Measurements from ENCODE around the gene SUPT6H. TPM values are rescaled to one million over a fixed set of nuclear protein-coding genes. Genes with fewer than 3 reads are reported as not detected.
"Not testable (repeated sequence)": the region's sequence is repeated elsewhere in the genome, so short reads cannot be mapped to it uniquely, and the experiment has no call there.

Gene SUPT6H
- total RNA-seq, 3 donors from 2014 or later (not counting 1 experiment from before 2014, with no cell fraction given): 170 to 184 (median 177) TPM

GRCh38 chr17:28734712-28735241 lies 72.8 kb downstream of the SUPT6H start:
- Histone ChIP-seq H3K9me3 (ENCODE audit: control insufficient read depth, insufficient read depth, low read length) (no peaks in the 10 kb centered on the region), H3K4me3 (ENCODE audit: low read length) (no peak overlapping the region), H3K27me3 (ENCODE audit: control insufficient read depth, insufficient read depth, low read length) (no peaks in the 10 kb centered on the region), H3K27ac (ENCODE audit: low read length) (no peak overlapping the region), H3K36me3 (ENCODE audit: control insufficient read depth, insufficient read depth, low read length) (no peaks in the 10 kb centered on the region), H3K4me1 (ENCODE audit: control insufficient read depth, insufficient read depth, low read length) (peaks cover 24% of the 10 kb centered on the region)
- Mint-ChIP-seq H3K36me3 (no peaks in the 10 kb centered on the region), H3K4me1 (peaks cover 0 to 10% of the 10 kb centered on the region in 2 donors), H3K27me3 (ENCODE audit: low read depth in 2 of 2) (no peaks in the 10 kb centered on the region), H3K27ac (no peak overlapping the region), H3K9me3 (no peaks in the 10 kb centered on the region), H3K4me3 (no peak overlapping the region)
- intact Hi-C loops (cut with micrococcal nuclease): no loop called here
- ATAC-seq: no peak
- TF ChIP-seq, protein P1, sequence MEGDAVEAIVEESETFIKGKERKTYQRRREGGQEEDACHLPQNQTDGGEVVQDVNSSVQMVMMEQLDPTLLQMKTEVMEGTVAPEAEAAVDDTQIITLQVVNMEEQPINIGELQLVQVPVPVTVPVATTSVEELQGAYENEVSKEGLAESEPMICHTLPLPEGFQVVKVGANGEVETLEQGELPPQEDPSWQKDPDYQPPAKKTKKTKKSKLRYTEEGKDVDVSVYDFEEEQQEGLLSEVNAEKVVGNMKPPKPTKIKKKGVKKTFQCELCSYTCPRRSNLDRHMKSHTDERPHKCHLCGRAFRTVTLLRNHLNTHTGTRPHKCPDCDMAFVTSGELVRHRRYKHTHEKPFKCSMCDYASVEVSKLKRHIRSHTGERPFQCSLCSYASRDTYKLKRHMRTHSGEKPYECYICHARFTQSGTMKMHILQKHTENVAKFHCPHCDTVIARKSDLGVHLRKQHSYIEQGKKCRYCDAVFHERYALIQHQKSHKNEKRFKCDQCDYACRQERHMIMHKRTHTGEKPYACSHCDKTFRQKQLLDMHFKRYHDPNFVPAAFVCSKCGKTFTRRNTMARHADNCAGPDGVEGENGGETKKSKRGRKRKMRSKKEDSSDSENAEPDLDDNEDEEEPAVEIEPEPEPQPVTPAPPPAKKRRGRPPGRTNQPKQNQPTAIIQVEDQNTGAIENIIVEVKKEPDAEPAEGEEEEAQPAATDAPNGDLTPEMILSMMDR (IDR thresholded peaks at IDR 0.05): no peak
- WGBS (ENCODE audit: insufficient coverage): 90% methylated on average over 10 of the region's 10 CpGs
- DNase-seq: no peak

DNA sequence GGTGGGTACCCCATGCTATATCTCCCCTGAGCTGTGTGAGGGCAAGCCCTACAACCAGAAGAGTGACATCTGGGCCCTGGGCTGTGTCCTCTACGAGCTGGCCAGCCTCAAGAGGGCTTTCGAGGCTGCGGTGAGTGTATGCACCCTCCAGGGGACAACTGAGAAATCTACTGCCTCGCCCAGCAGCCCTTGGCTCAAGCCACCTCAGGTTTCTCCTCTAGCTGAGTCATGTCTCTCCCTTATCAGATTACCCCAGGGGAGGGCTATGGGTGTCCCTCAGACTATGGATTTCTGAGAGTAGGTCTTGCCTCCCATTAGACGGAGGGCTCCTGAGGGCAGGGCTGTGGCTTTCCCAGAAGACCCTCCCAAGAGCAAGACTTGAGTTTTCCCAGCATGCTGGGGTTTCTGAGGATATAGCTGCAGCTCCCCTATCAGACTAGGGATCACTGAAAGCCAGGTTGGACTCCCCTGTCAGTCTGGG lies 73.3 kb downstream of the SUPT6H start:
- no peaks in the 10 kb centered on the region for H3K36me3 ChIP-seq (ENCODE audit: control insufficient read depth, insufficient read depth, low read length)
- H3K9me3 Mint-ChIP-seq: no peaks in the 10 kb centered on the region
- H3K4me1 Mint-ChIP-seq: peaks cover 0 to 10% of the 10 kb centered on the region in 2 donors
- H3K4me3 ChIP-seq (ENCODE audit: low read length): no peak overlapping the region
- no peak overlapping the region for H3K27ac Mint-ChIP-seq
- H3K27me3 ChIP-seq (ENCODE audit: control insufficient read depth, insufficient read depth, low read length): no peaks in the 10 kb centered on the region
- H3K4me3 Mint-ChIP-seq: no peak overlapping the region
- peaks cover 24% of the 10 kb centered on the region for H3K4me1 ChIP-seq (ENCODE audit: control insufficient read depth, insufficient read depth, low read length)
- WGBS (ENCODE audit: insufficient coverage): 86% methylated on average over 5 of the region's 5 CpGs
- TF ChIP-seq, protein P1 (IDR thresholded peaks at IDR 0.05): no peak
- H3K27ac ChIP-seq (ENCODE audit: low read length): no peak overlapping the region
- no peak for ATAC-seq
- no peaks in the 10 kb centered on the region for H3K27me3 Mint-ChIP-seq (ENCODE audit: low read depth in 2 of 2)
- no peaks in the 10 kb centered on the region for H3K9me3 ChIP-seq (ENCODE audit: control insufficient read depth, insufficient read depth, low read length)
- intact Hi-C loops (cut with micrococcal nuclease): no loop called here
- DNase-seq: no peak
- H3K36me3 Mint-ChIP-seq: no peaks in the 10 kb centered on the region

DNA sequence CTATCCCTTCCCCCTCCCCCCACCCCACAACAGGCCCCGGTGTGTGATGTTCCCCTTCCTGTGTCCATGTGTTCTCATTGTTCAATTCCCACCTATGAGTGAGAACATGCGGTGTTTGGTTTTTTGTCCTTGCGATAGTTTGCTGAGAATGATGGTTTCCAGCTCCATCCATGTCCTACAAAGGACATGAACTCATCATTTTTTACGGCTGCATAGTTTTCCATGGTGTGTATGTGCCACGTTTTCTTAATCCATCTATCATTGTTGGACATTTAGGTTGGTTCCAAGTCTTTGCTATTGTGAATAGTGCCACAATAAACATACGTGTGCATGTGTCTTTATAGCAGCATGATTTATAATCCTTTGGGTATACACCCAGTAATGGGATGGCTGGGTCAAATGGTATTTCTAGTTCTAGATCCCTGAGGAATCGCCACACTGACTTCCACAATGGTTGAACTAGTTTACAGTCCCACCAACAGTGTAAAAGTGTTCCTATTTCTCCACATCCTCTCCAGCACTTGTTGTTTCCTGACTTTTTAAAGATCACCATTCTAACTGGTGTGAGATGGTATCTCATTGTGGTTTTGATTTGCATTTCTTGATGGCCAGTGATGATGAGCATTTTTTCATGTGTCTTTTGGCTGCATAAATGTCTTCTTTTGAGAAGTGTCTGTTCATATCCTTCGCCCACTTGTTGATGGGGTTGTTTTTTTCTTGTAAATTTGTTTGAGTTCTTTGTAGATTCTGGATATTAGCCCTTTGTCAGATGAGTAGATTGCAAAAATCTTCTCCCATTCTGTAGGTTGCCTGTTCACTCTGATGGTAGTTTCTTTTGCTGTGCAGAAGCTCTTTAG lies 74.1 kb downstream of the SUPT6H start:
- intact Hi-C loops (cut with micrococcal nuclease); H3K27ac ChIP-seq (ENCODE audit: low read length); H3K36me3 ChIP-seq (ENCODE audit: control insufficient read depth, insufficient read depth, low read length); H3K4me3 Mint-ChIP-seq; H3K4me1 Mint-ChIP-seq; H3K9me3 Mint-ChIP-seq; H3K27me3 ChIP-seq (ENCODE audit: control insufficient read depth, insufficient read depth, low read length); H3K4me3 ChIP-seq (ENCODE audit: low read length); H3K36me3 Mint-ChIP-seq; H3K27me3 Mint-ChIP-seq (ENCODE audit: low read depth in 2 of 2); DNase-seq; H3K9me3 ChIP-seq (ENCODE audit: control insufficient read depth, insufficient read depth, low read length); H3K27ac Mint-ChIP-seq; ATAC-seq: not testable (repeated sequence)
- peaks cover 31% of the 10 kb centered on the region for H3K4me1 ChIP-seq (ENCODE audit: control insufficient read depth, insufficient read depth, low read length)
- no CpG with 5 or more reads among the region's 8 CpGs for WGBS (ENCODE audit: insufficient coverage)

- peak overlapping the region; percentile 91 for H3K27ac ChIP-seq (ENCODE audit: low read length)
Measured at GRCh38 chr17:28737316-28737715, 75.3 kb downstream of the SUPT6H start.

More at GRCh38 chr17:28737316-28737715, 75.3 kb downstream of the SUPT6H start:
- no peaks in the 10 kb centered on the region for H3K9me3 ChIP-seq (ENCODE audit: control insufficient read depth, insufficient read depth, low read length)
- TF ChIP-seq, protein P1 (IDR thresholded peaks at IDR 0.05): no peak
- H3K27me3 ChIP-seq (ENCODE audit: control insufficient read depth, insufficient read depth, low read length): no peaks in the 10 kb centered on the region
- no peak overlapping the region for H3K27ac Mint-ChIP-seq
- no peak for ATAC-seq
- no peak overlapping the region for H3K4me3 Mint-ChIP-seq
- H3K4me1 Mint-ChIP-seq: peaks cover 0 to 10% of the 10 kb centered on the region in 2 donors
- no peaks in the 10 kb centered on the region for H3K9me3 Mint-ChIP-seq
- H3K27me3 Mint-ChIP-seq (ENCODE audit: low read depth in 2 of 2): no peaks in the 10 kb centered on the region
- H3K36me3 ChIP-seq (ENCODE audit: control insufficient read depth, insufficient read depth, low read length): no peaks in the 10 kb centered on the region
- H3K36me3 Mint-ChIP-seq: no peaks in the 10 kb centered on the region
- WGBS (ENCODE audit: insufficient coverage): 97% methylated on average over 12 of the region's 12 CpGs
- H3K4me1 ChIP-seq (ENCODE audit: control insufficient read depth, insufficient read depth, low read length): peaks cover 42% of the 10 kb centered on the region
- no peak overlapping the region for H3K4me3 ChIP-seq (ENCODE audit: low read length)
- intact Hi-C loops (cut with micrococcal nuclease): no loop called here
- DNase-seq: no peak

Measured in natural killer cell (primary cell).